GM23338 (cell line): ENCODE data around the gene CCDC12. TPM values are rescaled to one million over a fixed set of nuclear protein-coding genes. Genes with fewer than 3 reads are reported as not detected.

ENCODE experiments used
- ATAC-seq: fragments of 200-7000 bp; cut with Tn5 transposase; 3 replicates; pipeline ENCODE4 v1.9.1; 2020
- DNase-seq: peaks from one replicate; pipeline ENCODE4 v3.0.0-alpha.2; 2015; ENCODE audit warnings: low spot score
- H2AFZ ChIP-seq: fragments of 200-600 bp; sonication (generic); 2 replicates; pipeline ENCODE4 v1.8.0; 2016; ENCODE audit warnings: antibody characterized with exemption, mild to moderate bottlenecking, moderate library complexity
- H3F3A ChIP-seq: fragments of 200-600 bp; sonication (generic); replicated peaks from 2 replicates; pipeline ENCODE4 v1.8.0; 2017; ENCODE audit warnings: antibody characterized with exemption, mixed run types, low read depth
- H3K27ac ChIP-seq: fragments of 200-600 bp; sonication (generic); 2 replicates; pipeline ENCODE4 v1.6.1; 2016; ENCODE audit warnings: low read depth
- H3K27me3 ChIP-seq: fragments of 200-600 bp; sonication (generic); 2 replicates; pipeline ENCODE4 v1.8.0; 2016; ENCODE audit warnings: mild to moderate bottlenecking, mixed run types, moderate library complexity; ENCODE audit not compliant: insufficient read depth
- H3K36me3 ChIP-seq: fragments of 200-600 bp; sonication (generic); 2 replicates; pipeline ENCODE4 v1.8.0; 2016; ENCODE audit warnings: mild to moderate bottlenecking; ENCODE audit not compliant: insufficient read depth
- H3K4me1 ChIP-seq: fragments of 200-600 bp; sonication (generic); 2 replicates; pipeline ENCODE4 v1.8.0; 2016; ENCODE audit warnings: mild to moderate bottlenecking, moderate library complexity; ENCODE audit not compliant: insufficient read depth
- H3K4me2 ChIP-seq: fragments of 200-600 bp; sonication (generic); 2 replicates; pipeline ENCODE4 v1.7.1; 2017; ENCODE audit warnings: mixed run types
- H3K4me3 ChIP-seq: fragments of 200-600 bp; sonication (generic); 2 replicates; pipeline ENCODE4 v1.6.1; 2016; ENCODE audit warnings: mixed run types
- H3K79me2 ChIP-seq: fragments of 200-600 bp; sonication (generic); replicated peaks from 2 replicates; pipeline ENCODE4 v1.8.0; 2017; ENCODE audit warnings: mild to moderate bottlenecking; ENCODE audit not compliant: insufficient read depth
- H3K9me2 ChIP-seq: fragments of 200-600 bp; sonication (generic); 2 replicates; pipeline ENCODE4 v1.8.0; 2017; ENCODE audit not compliant: insufficient read depth
- H4K20me1 ChIP-seq: fragments of 200-600 bp; sonication (generic); replicated peaks from 2 replicates; pipeline ENCODE4 v1.8.0; 2017; ENCODE audit warnings: mild to moderate bottlenecking; ENCODE audit not compliant: insufficient read depth
- H3K27ac Mint-ChIP-seq: 2 replicates; pipeline ENCODE4 v1.8.0; 2020; ENCODE audit warnings: inconsistent platforms, mild to moderate bottlenecking, moderate library complexity, mixed read lengths
- H3K27me3 Mint-ChIP-seq: 3 replicates; pipeline ENCODE4 v1.8.0; 2022; ENCODE audit warnings: low read depth, mild to moderate bottlenecking, moderate library complexity, mixed read lengths, inconsistent platforms; ENCODE audit not compliant: insufficient read depth, poor library complexity
- H3K36me3 Mint-ChIP-seq: 3 replicates; pipeline ENCODE4 v1.8.0; 2021; ENCODE audit warnings: low read depth, mild to moderate bottlenecking, inconsistent platforms, moderate library complexity, mixed read lengths
- H3K4me1 Mint-ChIP-seq: 3 replicates; pipeline ENCODE4 v1.8.0; 2020; ENCODE audit warnings: mild to moderate bottlenecking, inconsistent platforms, mixed read lengths
- H3K4me3 Mint-ChIP-seq: 3 replicates; pipeline ENCODE4 v1.8.0; 2021; ENCODE audit warnings: moderate library complexity, mild to moderate bottlenecking, inconsistent platforms, mixed read lengths
- H3K9me3 Mint-ChIP-seq: 3 replicates; pipeline ENCODE4 v1.8.0; 2020; ENCODE audit warnings: moderate library complexity, mild to moderate bottlenecking, inconsistent platforms, mixed read lengths
- CREB1 ChIP-seq: fragments of 250-450 bp; sonication (Bioruptor Pico); IDR thresholded peaks from 2 replicates; pipeline ENCODE4 v1.5.0; 2020; ENCODE audit warnings: low read depth, mild to moderate bottlenecking, moderate library complexity
- EZH2 ChIP-seq: fragments of 200-600 bp; sonication (generic); IDR thresholded peaks from one replicate; pipeline ENCODE4 v1.8.0; 2017; ENCODE audit warnings: antibody characterized with exemption, mild to moderate bottlenecking, low read depth; ENCODE audit not compliant: unreplicated experiment
- EZH2phosphoT487 ChIP-seq: fragments of 200-600 bp; sonication (generic); IDR thresholded peaks from one replicate; pipeline ENCODE4 v1.8.1; 2018; ENCODE audit warnings: antibody characterized with exemption; ENCODE audit not compliant: unreplicated experiment
- JUNB ChIP-seq: IDR thresholded peaks from one replicate; pipeline ENCODE4 v1.6.1; 2016; ENCODE audit warnings: antibody characterized with exemption; ENCODE audit not compliant: unreplicated experiment
- NANOG ChIP-seq: IDR thresholded peaks from 2 replicates; pipeline ENCODE4 v1.6.1; 2016; ENCODE audit warnings: antibody characterized with exemption, borderline replicate concordance
- POLR2AphosphoS5 ChIP-seq: IDR thresholded peaks from 2 replicates; pipeline ENCODE4 v1.6.1; 2016; ENCODE audit warnings: antibody characterized with exemption, low read depth
- STAT1 ChIP-seq: IDR thresholded peaks from one replicate; pipeline ENCODE4 v1.6.1; 2016; ENCODE audit warnings: antibody characterized with exemption; ENCODE audit not compliant: unreplicated experiment
- ZNF114 ChIP-seq: fragments of 250-450 bp; sonication (Bioruptor Pico); IDR thresholded peaks from 2 replicates; pipeline ENCODE4 v1.5.0; 2020; ENCODE audit warnings: mild to moderate bottlenecking, moderate library complexity
- ZNF331 ChIP-seq: fragments of 250-450 bp; sonication (Bioruptor Pico); IDR thresholded peaks from 2 replicates; pipeline ENCODE4 v1.5.0; 2020; ENCODE audit warnings: low read depth, mild to moderate bottlenecking, moderate library complexity
- polyA plus RNA-seq: library from polyadenylated mRNA; unstranded; fragments of >200 nt; fragmentation: Nextera tagmentation; extraction: Ambion mirVana; gene quantifications from 2 replicates; pipeline ENCODE4 v1.2.1, GENCODE V29; 2016
- total RNA-seq: library from RNA; depleted of rRNA; stranded (reverse); fragments of >200 nt; shearing (Covaris generic); gene quantifications from 2 replicates; pipeline ENCODE4 v1.2.3, GENCODE V29; 2014
- TF ChIP-seq, protein P1 (sequence below): fragments of 250-450 bp; sonication (Bioruptor Pico); IDR thresholded peaks from 2 replicates; pipeline ENCODE4 v1.5.0; 2020; ENCODE audit warnings: mild to moderate bottlenecking, moderate library complexity
- TF ChIP-seq, protein P2 (sequence below), 2 experiments: fragments of 200-600 bp in 1 of 2; sonication (generic) in 1 of 2; conservative IDR thresholded peaks; 2 replicates each; pipeline versions ENCODE4 v1.5.1 to v1.6.1; 2016 to 2017; ENCODE audit warnings: antibody characterized with exemption in 2 of 2, low read depth in 2 of 2, mild to moderate bottlenecking in 2 of 2, moderate library complexity in 1 of 2
- TF ChIP-seq, protein P3 (sequence below): IDR thresholded peaks from 2 replicates; pipeline ENCODE4 v1.6.1; 2016; ENCODE audit warnings: antibody characterized with exemption
- TF ChIP-seq, protein P4 (sequence below): IDR thresholded peaks from one replicate; pipeline ENCODE4 v1.6.1; 2018; ENCODE audit warnings: antibody characterized with exemption; ENCODE audit not compliant: unreplicated experiment

The CCDC12 gene
- total and polyA plus RNA-seq, 2 experiments from 2014 or later: 42.9 to 133 TPM

DNA sequence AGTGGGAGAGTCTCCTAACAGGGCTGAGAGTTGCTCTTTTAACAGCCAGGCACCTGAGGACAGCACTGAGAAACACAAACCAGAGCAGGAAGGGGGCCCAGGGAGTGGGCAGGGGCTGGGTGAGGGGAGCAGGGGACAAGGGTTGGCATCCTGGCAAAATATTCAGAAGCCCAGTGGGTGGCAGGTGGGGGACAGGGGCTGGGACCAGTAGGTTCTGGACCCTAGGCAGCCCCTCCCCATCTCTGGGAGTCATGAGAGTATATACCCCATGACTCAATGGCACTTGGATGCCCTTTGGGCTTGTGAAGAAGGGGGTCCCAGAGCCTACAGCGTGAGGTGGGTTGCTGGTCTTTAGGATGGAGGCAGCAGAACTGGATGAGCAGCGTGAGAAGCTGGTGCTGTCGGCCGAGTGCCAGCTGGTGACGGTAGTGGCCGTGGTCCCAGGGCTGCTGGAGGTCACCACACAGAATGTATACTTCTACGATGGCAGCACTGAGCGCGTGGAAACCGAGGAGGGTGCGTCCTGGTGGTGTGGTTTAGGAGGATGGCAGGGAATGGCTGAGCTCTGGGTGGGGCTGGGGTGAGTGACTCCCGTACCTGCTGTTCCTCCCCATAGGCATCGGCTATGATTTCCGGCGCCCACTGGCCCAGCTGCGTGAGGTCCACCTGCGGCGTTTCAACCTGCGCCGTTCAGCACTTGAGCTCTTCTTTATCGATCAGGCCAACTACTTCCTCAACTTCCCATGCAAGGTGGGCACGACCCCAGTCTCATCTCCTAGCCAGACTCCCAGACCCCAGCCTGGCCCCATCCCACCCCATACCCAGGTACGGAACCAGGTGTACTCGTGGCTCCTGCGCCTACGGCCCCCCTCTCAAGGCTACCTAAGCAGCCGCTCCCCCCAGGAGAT lies 27.2 kb upstream of the CCDC12 start:
- H3K4me3 ChIP-seq: no peak overlapping the region
- no peak overlapping the region; the same call in 1 of the 2 replicates for H3K27ac Mint-ChIP-seq
- H3F3A ChIP-seq: peaks cover 4% of the 10 kb centered on the region; the same call in 1 of the 2 replicates
- H4K20me1 ChIP-seq: no peaks in the 10 kb centered on the region; the same call in 1 of the 2 replicates
- H3K27me3 Mint-ChIP-seq: peaks cover 13% of the 10 kb centered on the region
- TF ChIP-seq JUNB (no peak), EZH2 (no peak), NANOG (no peak), POLR2AphosphoS5 (no peak), CREB1 (CRISPR knock-in tag) (no peak), STAT1 (no peak), ZNF114 (CRISPR knock-in tag) (no peak), EZH2phosphoT487 (no peak), ZNF331 (CRISPR knock-in tag) (no peak)
- TF ChIP-seq, protein P1, sequence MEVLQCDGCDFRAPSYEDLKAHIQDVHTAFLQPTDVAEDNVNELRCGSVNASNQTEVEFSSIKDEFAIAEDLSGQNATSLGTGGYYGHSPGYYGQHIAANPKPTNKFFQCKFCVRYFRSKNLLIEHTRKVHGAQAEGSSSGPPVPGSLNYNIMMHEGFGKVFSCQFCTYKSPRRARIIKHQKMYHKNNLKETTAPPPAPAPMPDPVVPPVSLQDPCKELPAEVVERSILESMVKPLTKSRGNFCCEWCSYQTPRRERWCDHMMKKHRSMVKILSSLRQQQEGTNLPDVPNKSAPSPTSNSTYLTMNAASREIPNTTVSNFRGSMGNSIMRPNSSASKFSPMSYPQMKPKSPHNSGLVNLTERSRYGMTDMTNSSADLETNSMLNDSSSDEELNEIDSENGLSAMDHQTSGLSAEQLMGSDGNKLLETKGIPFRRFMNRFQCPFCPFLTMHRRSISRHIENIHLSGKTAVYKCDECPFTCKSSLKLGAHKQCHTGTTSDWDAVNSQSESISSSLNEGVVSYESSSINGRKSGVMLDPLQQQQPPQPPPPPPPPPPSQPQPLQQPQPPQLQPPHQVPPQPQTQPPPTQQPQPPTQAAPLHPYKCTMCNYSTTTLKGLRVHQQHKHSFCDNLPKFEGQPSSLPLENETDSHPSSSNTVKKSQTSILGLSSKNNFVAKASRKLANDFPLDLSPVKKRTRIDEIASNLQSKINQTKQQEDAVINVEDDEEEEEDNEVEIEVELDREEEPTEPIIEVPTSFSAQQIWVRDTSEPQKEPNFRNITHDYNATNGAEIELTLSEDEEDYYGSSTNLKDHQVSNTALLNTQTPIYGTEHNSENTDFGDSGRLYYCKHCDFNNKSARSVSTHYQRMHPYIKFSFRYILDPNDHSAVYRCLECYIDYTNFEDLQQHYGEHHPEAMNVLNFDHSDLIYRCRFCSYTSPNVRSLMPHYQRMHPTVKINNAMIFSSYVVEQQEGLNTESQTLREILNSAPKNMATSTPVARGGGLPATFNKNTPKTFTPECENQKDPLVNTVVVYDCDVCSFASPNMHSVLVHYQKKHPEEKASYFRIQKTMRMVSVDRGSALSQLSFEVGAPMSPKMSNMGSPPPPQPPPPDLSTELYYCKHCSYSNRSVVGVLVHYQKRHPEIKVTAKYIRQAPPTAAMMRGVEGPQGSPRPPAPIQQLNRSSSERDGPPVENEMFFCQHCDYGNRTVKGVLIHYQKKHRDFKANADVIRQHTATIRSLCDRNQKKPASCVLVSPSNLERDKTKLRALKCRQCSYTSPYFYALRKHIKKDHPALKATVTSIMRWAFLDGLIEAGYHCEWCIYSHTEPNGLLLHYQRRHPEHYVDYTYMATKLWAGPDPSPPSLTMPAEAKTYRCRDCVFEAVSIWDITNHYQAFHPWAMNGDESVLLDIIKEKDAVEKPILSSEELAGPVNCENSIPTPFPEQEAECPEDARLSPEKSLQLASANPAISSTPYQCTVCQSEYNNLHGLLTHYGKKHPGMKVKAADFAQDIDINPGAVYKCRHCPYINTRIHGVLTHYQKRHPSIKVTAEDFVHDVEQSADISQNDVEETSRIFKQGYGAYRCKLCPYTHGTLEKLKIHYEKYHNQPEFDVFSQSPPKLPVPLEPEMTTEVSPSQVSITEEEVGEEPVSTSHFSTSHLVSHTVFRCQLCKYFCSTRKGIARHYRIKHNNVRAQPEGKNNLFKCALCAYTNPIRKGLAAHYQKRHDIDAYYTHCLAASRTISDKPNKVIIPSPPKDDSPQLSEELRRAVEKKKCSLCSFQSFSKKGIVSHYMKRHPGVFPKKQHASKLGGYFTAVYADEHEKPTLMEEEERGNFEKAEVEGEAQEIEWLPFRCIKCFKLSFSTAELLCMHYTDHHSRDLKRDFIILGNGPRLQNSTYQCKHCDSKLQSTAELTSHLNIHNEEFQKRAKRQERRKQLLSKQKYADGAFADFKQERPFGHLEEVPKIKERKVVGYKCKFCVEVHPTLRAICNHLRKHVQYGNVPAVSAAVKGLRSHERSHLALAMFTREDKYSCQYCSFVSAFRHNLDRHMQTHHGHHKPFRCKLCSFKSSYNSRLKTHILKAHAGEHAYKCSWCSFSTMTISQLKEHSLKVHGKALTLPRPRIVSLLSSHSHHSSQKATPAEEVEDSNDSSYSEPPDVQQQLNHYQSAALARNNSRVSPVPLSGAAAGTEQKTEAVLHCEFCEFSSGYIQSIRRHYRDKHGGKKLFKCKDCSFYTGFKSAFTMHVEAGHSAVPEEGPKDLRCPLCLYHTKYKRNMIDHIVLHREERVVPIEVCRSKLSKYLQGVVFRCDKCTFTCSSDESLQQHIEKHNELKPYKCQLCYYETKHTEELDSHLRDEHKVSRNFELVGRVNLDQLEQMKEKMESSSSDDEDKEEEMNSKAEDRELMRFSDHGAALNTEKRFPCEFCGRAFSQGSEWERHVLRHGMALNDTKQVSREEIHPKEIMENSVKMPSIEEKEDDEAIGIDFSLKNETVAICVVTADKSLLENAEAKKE (CRISPR knock-in tag): no peak
- TF ChIP-seq, protein P2, sequence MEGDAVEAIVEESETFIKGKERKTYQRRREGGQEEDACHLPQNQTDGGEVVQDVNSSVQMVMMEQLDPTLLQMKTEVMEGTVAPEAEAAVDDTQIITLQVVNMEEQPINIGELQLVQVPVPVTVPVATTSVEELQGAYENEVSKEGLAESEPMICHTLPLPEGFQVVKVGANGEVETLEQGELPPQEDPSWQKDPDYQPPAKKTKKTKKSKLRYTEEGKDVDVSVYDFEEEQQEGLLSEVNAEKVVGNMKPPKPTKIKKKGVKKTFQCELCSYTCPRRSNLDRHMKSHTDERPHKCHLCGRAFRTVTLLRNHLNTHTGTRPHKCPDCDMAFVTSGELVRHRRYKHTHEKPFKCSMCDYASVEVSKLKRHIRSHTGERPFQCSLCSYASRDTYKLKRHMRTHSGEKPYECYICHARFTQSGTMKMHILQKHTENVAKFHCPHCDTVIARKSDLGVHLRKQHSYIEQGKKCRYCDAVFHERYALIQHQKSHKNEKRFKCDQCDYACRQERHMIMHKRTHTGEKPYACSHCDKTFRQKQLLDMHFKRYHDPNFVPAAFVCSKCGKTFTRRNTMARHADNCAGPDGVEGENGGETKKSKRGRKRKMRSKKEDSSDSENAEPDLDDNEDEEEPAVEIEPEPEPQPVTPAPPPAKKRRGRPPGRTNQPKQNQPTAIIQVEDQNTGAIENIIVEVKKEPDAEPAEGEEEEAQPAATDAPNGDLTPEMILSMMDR (conservative IDR thresholded peaks at IDR 0.05; ENCODE audit: low read depth in 2 of 2): no peak
- TF ChIP-seq, protein P3, sequence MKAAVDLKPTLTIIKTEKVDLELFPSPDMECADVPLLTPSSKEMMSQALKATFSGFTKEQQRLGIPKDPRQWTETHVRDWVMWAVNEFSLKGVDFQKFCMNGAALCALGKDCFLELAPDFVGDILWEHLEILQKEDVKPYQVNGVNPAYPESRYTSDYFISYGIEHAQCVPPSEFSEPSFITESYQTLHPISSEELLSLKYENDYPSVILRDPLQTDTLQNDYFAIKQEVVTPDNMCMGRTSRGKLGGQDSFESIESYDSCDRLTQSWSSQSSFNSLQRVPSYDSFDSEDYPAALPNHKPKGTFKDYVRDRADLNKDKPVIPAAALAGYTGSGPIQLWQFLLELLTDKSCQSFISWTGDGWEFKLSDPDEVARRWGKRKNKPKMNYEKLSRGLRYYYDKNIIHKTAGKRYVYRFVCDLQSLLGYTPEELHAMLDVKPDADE: no peak
- TF ChIP-seq, protein P4, sequence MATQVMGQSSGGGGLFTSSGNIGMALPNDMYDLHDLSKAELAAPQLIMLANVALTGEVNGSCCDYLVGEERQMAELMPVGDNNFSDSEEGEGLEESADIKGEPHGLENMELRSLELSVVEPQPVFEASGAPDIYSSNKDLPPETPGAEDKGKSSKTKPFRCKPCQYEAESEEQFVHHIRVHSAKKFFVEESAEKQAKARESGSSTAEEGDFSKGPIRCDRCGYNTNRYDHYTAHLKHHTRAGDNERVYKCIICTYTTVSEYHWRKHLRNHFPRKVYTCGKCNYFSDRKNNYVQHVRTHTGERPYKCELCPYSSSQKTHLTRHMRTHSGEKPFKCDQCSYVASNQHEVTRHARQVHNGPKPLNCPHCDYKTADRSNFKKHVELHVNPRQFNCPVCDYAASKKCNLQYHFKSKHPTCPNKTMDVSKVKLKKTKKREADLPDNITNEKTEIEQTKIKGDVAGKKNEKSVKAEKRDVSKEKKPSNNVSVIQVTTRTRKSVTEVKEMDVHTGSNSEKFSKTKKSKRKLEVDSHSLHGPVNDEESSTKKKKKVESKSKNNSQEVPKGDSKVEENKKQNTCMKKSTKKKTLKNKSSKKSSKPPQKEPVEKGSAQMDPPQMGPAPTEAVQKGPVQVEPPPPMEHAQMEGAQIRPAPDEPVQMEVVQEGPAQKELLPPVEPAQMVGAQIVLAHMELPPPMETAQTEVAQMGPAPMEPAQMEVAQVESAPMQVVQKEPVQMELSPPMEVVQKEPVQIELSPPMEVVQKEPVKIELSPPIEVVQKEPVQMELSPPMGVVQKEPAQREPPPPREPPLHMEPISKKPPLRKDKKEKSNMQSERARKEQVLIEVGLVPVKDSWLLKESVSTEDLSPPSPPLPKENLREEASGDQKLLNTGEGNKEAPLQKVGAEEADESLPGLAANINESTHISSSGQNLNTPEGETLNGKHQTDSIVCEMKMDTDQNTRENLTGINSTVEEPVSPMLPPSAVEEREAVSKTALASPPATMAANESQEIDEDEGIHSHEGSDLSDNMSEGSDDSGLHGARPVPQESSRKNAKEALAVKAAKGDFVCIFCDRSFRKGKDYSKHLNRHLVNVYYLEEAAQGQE: no peak
- no peaks in the 10 kb centered on the region for H3K9me3 Mint-ChIP-seq
- DNase-seq (no peak), ATAC-seq (no peak)
- H3K4me1 ChIP-seq: no peaks in the 10 kb centered on the region
- H2AFZ ChIP-seq: no peak overlapping the region
- H3K27ac ChIP-seq: no peak overlapping the region
- no peaks in the 10 kb centered on the region for H3K27me3 ChIP-seq
- peaks cover 3% of the 10 kb centered on the region; the same call in 2 of the 3 replicates for H3K4me1 Mint-ChIP-seq
- no peaks in the 10 kb centered on the region for H3K9me2 ChIP-seq
- H3K4me3 Mint-ChIP-seq: no peak overlapping the region
- H3K36me3 ChIP-seq: no peaks in the 10 kb centered on the region; the same call in 1 of the 2 replicates
- peaks cover 28% of the 10 kb centered on the region for H3K36me3 Mint-ChIP-seq
- no peaks in the 10 kb centered on the region for H3K79me2 ChIP-seq
- H3K4me2 ChIP-seq: no peak overlapping the region
